GM20431 (cell line): Measurements from ENCODE around the gene CYTH4.

Source experiments
- in situ Hi-C: fragments of 300-500 bp; cut with MseI, MboI; formaldehyde crosslinking; loops from one replicate; pipeline ENCODE4 v1.15.0; 2020; ENCODE audit warnings: low sequenced_read_pairs; ENCODE audit not compliant: unreplicated experiment

The CYTH4 gene

DNA sequence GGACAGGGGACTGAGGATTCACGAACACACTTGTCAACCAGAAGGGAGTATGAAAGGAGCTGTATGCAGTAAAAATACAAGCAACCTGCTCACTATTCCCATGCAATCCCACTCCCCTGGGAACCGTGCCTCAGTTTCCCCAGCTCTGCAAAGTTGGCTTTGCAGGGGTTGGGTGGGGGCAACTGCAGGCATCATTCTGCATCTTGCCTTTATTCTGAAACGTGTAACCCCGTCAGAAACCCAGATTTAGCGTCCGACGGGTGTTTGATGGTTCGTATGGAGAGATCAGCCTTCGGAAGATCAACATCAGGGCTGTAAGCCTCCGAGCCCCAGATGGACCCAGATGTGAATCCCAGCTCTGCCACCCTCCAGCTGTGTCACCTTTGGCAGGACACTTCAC lies 3.6 kb downstream of the CYTH4 start:
- in situ Hi-C loops = no loop called here

DNA sequence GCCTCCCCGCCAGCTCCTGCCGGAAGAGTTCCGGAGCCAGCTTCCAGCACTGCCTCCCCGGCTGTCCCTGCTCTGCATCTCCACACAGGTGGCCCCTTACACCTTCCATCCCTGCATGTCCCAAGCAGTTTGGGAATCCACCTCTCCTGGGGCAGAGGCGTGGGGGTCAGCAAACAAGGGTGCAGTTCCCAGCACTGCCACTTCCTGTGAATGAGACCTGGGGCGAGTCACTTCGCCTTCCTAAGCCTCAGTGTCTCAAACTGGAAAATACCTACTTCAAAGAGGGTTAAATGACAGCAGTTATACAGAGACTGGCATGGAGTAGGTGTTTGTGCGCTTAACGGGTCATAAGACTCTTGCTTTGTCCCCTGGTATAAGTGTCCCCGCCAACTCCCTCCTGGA lies 5.2 kb downstream of the CYTH4 start:
- in situ Hi-C loops = no loop called here

DNA sequence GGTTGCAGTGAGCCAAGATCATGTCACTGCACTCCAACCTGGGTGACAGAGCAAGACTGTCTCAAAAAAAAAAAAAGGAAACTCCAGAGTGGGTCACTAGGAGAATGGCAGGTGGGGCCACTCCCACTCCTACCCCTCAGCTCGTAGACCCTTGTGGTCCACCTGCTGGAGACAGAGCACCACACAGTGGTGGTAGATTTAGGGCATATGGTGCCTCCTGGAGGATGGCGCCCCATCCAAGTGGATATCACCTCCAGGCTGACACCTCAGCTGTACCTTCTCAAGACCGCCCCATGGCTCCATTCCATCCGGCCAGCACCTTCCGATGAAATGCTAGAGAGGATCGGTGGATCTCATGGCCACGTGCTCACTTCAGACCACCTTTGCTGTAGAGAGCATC lies 6.2 kb downstream of the CYTH4 start:
- in situ Hi-C loops = no loop called here

DNA sequence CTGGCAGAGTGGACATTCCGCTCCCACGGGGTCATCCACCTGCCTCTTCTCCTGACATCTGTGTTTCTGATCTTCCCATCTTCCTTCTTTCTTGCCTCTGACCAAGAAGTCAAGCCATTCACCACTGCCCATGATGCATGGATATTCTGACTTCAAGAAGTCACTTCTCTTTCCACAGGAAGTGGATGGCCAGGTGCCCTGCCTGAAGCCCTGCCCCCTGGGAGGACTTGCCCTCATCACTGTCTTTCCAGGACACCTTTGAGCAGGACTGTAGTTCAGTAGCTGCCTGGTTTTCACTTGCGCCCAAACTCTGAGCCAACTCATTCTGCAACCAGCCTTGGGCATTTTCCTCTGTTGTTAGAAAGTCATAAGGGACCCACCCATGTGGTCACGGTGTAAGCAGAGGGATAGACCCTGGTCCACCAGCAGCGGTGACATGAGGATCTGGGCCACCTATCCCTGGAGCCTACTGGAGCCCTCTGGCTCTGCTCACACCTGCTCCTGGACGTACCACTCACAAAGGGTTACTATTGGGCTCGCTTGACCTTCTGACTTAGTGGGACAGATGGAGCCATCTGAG lies 6.9 kb downstream of the CYTH4 start:
- in situ Hi-C loops = no loop called here

DNA sequence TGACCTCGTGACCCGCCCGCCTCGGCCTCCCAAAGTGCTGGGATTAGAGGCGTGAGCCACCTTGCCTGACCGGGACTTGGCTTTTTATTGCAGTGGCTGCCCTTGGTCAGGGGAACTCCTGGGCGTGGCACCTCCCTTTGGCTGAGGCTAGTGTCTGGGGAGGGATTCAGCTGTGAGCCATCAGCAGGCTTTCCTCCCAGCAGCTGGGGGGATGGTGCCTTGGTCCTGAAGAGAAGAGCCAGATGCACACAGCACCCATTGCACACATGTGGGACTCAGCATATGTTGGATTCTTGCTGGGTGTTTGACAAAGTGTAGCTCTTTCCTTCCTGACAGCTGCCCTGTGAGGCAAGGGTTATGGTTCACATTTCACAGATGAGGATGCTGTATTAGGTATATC lies 8.4 kb downstream of the CYTH4 start:
- in situ Hi-C loops = no loop called here

DNA sequence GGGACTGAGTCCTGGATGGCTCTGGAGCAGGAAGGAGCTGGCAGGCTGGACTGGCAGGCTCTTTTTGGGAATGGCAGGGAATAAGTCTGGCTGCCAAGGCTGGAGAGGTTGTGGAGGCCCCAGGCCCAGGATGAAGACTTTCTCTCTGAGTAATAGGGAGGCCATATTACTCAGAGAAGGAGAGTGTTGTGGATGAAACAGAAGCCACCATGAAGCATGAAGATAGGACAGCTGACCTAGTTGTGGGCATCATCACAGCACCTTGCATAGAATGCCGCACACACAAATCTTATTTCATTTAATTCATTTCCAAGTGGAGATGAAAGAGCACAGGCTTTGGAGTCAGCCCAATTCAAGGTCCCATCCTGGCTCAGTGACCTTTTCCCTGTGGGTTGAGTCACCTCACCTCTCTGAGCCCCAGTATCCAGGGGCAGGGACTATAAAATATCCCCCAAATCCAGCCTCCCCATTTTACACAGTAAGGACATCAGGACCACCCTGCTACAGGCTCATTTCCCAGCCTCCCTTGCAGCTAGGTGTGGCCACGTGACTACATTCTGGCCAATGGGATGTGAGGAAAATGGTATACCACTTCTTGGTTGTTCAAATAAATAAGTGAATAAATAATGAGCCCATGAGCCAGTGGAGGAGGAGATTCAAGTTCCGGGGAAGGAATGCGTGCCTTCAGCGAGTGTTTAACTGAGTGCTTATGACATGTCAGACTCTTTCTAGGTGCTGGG lies 9.4 kb downstream of the CYTH4 start:
- in situ Hi-C loops = no loop called here

DNA sequence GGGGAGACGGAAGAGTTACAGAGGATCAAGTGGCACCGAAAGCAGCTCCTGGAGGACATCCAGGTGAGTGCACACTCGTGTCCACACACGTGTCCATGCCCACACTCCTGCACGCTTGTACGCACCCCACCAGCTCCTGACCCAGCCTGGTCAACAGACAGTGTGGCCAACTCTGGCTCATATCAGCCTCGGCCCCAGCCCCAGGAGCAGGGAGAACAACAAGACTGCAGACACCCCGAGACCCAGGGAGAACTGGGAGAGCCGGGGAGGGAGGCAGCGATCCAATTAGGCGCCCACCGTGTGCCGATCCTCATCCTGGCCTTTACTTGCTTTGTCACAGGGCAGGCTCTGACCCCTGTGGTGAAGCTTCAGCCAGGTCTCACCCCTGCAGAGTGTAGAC lies 10.3 kb downstream of the CYTH4 start:
- in situ Hi-C loops = no loop called here

DNA sequence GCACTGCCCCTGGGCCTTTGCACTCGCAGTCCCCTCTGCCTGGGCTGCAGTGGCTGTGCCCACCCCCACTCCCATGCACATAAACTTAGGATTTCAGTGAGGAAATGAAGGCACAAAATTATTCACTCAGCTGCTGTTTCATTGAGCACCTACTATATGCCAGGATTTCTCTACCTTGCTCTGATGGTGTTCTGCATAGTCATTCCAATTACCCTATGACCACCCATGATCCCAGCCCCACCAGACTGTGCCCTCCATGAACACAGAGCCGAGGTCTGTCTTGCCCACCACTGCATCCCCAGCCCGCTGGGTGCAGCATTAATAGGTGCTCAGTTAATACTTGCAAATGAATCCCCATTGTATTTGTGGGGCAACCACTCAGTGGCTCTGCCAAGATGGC lies 10.9 kb downstream of the CYTH4 start:
- in situ Hi-C loops = no loop called here

DNA sequence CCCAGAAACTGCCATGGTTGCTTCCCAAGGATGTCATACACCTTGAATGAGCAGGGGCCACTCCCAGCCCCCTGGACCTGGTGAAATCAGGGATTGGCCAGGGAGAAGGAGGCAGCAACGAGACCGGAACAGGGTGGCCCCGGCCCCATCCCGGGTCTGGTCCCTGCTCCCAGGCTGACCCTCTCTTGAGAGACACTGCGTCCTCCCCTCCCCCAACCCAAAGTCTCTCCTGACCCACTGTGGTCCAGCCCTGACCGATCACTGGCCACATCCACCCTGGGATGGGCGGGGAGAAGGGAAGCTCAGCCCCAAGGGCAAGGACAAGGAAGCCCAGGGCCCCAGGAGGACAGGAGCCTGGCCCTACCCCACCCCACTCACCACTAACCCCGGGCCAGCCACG lies 12.4 kb downstream of the CYTH4 start:
- in situ Hi-C loops = no loop called here

DNA sequence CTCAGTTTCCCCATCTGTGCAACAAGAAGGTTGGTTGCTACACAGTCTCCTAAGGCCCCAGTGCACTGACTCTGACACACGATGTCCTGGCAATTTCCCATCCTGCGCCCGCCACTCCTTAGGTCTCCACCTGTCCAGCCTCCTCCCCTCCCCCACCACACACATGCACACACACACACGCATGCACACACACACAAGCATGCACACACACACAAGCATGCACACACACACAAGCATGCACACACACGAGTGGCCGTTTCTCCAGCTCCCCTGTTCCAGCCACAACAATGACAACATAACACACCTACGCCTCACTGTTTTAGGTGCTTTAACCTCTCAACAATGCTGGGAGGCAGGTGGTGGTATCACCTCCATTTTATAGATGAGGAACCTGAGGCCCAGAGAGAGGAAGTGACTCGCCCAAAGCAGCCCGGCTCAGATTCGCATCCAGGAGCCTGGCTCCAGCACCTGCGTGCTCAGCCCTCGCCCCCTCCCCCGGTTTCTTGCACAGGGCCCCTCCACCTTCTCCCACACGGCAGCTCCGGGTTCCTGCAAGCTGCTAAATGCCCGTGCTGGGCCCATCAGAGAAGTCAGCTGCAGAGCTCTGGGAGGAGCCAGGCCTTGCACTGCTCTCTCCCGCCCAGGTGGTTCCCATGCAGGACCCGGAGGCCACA lies 13.0 kb downstream of the CYTH4 start:
- in situ Hi-C loops = no loop called here

DNA sequence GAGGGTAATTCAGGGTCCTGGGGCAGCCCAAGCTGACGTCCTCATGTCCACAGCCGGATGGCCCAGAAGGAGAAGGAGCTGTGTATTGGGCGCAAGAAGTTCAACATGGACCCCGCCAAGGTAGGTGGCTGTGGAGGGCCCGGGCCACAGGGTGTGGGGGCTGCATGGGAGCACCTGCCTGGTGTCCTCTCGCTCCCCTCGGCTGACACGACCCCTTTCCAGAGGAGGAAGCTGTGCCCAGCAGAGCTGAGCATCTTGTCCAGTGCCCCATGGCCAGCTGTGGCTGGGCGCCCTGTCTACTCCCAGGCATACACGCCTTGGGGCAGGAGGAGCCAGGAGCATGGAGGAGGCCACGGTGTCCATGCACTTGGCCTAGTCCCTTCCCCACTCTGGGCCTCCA lies 13.6 kb downstream of the CYTH4 start:
- in situ Hi-C loops = no loop called here

DNA sequence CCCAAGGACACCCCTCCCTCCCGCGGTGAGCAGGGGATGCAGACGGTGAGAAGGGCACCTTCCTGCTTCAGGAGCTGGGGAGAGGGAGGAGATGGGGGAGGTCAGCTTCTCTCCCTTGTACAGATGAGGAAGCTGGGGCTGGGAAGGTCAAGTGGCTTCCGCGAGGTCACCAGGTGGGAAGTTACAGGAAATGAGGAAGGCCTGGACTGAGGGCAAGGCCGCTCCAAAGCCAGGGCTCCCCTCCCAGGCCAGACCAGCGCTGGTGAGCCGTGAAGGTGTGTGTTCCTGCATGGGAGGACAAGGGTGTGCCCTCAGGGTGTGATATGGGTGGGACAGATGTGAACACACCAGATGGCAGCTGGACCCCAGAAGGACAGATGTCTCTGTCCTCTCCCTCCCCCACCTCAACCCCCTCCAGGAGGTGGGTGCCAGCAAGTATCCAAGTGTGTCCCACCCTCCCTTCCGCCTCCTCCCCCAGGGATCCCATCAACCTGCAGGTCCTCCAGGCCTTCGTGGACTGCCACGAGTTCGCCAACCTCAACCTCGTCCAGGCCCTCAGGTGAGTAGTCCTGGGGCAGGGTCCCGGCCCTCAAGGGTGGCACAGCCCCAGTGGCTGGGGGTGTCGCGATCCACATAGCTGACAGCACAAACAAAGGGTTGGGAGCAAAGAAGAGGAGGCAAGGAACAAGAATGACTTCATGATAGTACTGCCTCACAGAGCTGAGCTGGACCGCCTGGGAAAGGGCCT lies 16.6 kb downstream of the CYTH4 start:
- in situ Hi-C loops = no loop called here

DNA sequence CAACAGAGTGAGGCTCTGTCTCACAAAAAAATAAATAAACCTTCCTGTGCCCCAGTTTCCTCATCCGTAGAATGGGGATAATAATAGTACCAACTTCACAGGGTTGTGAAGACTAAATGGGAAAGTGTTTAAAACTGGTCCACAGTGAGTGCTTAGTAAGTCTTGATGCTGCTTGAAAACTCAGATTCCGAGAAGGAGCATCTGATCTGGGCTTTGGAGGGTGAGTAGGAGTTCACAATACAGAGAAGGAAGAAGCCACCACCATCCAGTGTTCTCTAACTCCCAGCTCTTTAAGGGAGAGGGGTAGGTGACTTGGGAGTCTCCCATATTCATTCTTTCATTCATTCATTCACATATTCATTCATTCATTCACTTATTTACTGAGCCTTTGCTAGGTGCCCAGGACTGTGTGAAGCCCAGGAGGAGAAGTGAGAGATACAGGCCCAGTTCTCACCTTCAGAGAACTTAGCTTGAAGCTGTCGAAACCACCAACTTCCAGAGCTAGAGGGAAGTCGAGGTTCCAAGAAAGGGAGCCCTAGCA lies 17.7 kb downstream of the CYTH4 start:
- in situ Hi-C loops = no loop called here

DNA sequence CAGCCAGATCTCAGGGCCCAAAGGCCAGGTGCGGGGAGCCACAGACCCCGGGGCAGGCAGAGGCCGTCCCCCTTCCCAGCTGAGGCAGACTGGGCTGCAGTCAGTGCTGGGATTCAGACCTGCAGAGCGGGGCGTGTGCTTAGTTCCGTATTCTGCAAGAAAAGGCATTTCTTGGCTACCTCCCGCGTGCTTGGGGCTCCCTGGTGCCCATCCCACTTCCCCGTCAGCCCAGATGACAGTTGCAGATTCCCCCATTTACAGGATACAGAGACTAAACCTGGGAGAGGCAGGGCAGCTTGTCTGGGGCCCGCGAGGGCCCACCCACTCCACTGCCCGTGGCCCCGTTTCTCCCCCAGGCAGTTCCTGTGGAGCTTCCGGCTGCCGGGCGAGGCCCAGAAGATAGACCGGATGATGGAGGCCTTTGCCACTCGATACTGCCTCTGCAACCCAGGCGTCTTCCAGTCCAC lies 18.3 kb downstream of the CYTH4 start:
- in situ Hi-C loops = no loop called here

DNA sequence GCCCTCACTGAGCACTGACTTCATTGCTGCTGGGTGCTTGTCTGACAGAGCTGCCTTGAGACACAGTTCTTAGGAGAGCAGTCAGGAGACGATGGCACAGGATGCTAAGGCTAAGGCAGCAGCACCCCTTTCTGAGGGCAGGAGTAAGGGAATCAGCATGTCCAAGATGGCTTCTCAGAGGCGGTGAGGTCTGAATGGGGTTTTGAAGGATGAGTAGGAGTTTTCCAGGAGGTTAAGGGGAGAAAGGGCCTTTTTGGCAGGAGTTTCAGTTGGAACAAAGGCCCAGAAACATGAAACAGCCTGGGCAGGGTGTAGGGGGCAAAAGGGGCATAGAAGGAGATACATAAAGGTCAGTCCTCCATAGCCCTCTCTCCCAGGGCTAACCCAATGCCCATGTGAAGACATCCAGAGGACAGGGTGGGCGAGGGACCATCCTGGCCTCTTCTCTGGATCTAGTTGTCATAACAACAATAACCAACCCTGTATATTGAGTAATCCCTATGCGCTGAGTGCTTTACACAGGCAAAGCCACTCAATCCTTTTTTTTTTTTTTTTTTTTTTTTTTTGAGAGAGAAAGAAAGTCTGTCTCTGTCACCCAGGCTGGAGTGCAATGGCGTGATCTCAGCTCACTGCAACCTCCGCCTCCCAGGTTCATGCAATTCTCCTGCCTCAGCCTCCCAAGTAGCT lies 19.0 kb downstream of the CYTH4 start:
- in situ Hi-C loops = no loop called here

DNA sequence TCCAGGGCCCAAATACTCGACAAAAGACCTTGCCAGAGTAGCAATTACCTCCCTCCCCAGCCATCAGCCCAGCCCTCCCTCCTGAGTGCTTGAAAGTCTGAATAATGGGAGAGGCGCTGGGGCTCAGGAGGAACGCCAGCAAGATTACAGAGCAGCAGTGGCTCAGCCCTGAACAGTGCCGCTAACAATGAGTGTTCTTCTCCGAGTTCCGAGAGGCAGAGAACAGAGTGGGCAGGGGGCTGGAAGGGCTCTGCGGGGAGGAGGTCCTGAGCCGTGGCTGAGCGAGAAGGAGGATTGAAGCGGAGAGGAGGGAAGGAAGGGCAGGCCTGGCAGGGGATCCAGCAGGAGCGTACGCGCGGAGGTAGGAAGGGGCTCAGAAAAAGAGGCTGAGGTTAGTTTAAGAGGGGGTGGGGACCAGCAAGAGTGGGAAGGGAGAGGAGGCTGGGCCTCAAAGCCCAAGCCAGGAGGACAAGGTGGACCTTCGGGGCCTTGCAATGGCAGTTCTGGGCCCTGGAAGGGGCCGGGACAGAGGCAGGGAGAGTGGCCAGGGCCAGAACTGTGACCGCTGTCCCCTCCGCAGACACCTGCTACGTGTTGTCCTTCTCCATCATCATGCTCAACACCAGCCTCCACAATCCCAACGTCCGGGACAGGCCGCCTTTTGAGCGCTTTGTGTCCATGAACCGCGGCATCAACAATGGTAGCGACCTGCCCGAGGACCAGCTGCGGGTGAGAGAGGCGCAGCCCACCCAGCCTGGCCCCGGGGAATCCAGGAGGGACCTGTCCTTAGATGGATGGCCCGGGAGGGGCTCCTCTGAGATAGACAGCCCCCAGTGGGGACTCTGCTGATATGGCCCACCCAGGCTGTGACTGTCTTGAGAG lies 20.6 kb downstream of the CYTH4 start:
- in situ Hi-C loops = no loop called here

DNA sequence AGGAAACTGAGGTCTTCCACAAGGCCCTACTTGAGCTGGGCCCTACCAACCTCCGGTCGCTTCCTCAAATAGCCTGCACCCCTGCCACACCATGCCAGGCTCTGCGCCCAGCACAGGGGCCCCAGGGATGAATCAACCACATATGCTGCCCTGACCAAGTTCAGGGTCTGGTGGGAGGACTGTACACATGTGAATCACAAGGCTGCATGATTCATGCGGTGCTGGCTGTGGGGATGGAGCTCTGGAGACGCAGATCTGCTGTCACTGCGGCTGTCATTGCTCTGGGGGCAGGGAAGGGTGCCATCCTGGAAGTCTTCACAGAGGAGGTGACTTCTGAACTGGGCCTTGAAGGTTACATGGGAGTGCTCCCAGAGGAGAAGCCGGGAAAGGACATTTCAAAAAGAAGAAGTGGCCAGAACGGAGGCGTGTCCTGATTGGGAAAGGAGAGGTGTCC lies 21.5 kb downstream of the CYTH4 start:
- in situ Hi-C loops = no loop called here

DNA sequence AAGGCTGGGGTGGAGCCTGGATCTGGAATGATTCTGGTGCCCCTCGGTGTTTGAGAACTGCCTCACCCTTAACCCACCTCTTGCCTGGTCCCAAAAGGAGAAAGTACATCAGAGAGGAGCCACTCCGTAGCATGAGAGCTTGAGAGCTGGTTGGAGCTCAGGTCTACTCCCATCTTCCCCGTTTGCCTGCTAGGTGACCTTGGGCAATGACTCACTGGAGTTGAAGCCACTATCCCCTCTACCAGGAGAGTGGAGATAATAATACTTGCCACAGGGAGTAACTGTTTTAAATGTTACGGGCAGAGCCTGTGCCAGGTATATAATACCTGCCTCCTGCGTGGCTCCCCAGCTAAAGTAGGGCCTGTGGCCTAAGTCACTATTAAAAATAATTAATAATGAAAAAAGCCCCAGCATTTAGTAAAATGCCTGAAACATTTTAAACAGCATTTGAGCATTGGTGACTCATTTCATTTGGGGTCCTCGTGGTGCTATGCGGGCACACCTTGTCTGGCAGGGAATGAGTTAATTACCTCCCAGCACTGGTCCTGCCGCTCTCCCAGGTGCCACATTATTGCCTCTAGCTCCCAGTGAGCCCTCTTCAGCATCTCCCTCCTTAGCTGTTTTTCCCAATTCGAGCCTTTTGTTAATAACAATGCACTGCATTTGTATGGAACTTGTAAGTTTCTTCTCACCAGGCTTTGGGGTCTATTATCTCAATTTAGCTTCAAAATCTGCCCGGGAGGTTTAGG lies 22.5 kb downstream of the CYTH4 start:
- in situ Hi-C loops = no loop called here
